Ovary (tissue), 9 donors: ENCODE results near the gene JUND. TPM values are rescaled to one million over a fixed set of nuclear protein-coding genes. Genes with fewer than 3 reads are reported as not detected.

Experiments
- DNase-seq, 5 donors: peaks; one replicate each; pipeline ENCODE4 v3.0.0-alpha.2; 2019 to 2020
- H3K27ac ChIP-seq, 2 donors: fragments of 200-600 bp; one replicate each; pipeline versions ENCODE4 v1.5.1 to v1.8.0; 2019 to 2022
- H3K27me3 ChIP-seq: fragments of 200-600 bp; one replicate; pipeline ENCODE4 v1.8.0; 2022
- H3K36me3 ChIP-seq: fragments of 200-600 bp; sonication (generic); one replicate; pipeline ENCODE4 v1.5.1; 2019
- H3K4me1 ChIP-seq: one replicate; pipeline ENCODE4 v1.8.1; 2013; ENCODE audit warnings: mild to moderate bottlenecking, moderate library complexity; ENCODE audit not compliant: insufficient read depth
- H3K4me3 ChIP-seq: fragments of 200-600 bp; sonication (generic); one replicate; pipeline ENCODE4 v1.5.1; 2017
- H3K9me3 ChIP-seq, 2 donors: fragments of 200-600 bp in 1 of 2; sonication (generic) in 1 of 2; one replicate each; pipeline versions ENCODE4 v1.5.1 to v1.8.1; 2013 to 2019; ENCODE audit warnings: mild to moderate bottlenecking in 1 of 2, moderate library complexity in 1 of 2
- EP300 ChIP-seq: sonication (generic); formaldehyde crosslinking; IDR thresholded peaks from one replicate; pipeline ENCODE4 v1.6.1; 2017; ENCODE audit warnings: antibody characterized with exemption
- POLR2A ChIP-seq: fragments of 450-650 bp; IDR thresholded peaks from one replicate; pipeline ENCODE4 v1.6.1; 2017; ENCODE audit warnings: antibody characterized with exemption, mild to moderate bottlenecking, moderate library complexity
- WGBS, 3 donors: extraction: QIAGEN DNeasy Blood & Tissue Kit in 1 of 3; methylation state at CpG; one replicate each; pipeline versions ENCODE4 v1.1.5 to v1.1.7; 2013 to 2017; 5-methylcytosine and 5-hydroxymethylcytosine counted together
- intact Hi-C, 4 donors: fragments of 100-400 bp; cut with DNase I; formaldehyde crosslinking; loops; one replicate each; pipeline versions ENCODE4 v1.11.0 to v1.15.1; 2022 to 2023
- polyA plus RNA-seq, 2 donors: library from polyadenylated mRNA; stranded (reverse); fragments of 200-250 nt in 1 of 2; fragments of 350-450 nt in 1 of 2; fragmentation: Illumina TruSeq in 1 of 2; extraction: RNeasy Lipid Tissue Mini Kit (QIAGEN cat#74804) in 1 of 2; gene quantifications; one replicate each; pipeline ENCODE4 v1.2.3, GENCODE V29; 2013 to 2014
- total RNA-seq, 7 donors: library from RNA; depleted of rRNA in 2 of 7; stranded (reverse); fragments of >200 nt in 2 of 7; fragmentation: NEBNext Ultra II Directional in 3 of 7; extraction: Animal tissue kit (Norgen Biotek cat#: 25700) in 3 of 7; gene quantifications; one replicate each; pipeline versions ENCODE4 v1.1.0 to v1.2.4, GENCODE V29; 2016 to 2023
- TF ChIP-seq, protein P1 (sequence below), 3 donors: fragments of 450-650 bp in 2 of 3; fragments of 200-600 bp in 1 of 3; IDR thresholded peaks; one replicate each; pipeline versions ENCODE4 v1.5.1 to v1.8.0; 2016 to 2022; ENCODE audit warnings: antibody characterized with exemption in 3 of 3, mild to moderate bottlenecking in 1 of 3
- donor health status: DM: no; HTN: no; CAD: no; lungs with moderate emphysema.
- donor health status: DM: no; HTN: no; CAD: no.
- donor health status: Bipolar disorder and iron deficiency.
- donor health status: DM: yes; HTN: yes; CAD: no.
- donor health status: DM: no; HTN: no; CAD: no.
- donor health status: DM: yes; HTN: yes; CAD: no.

Gene JUND
- total and polyA plus RNA-seq, 9 donors, result 95.2 to 1,260 (median 412) TPM

GRCh38 chr19:18317961-18318800 lies 36.8 kb upstream of the JUND start:
- Histone ChIP-seq H3K27ac (no peak overlapping the region), H3K36me3 (no peaks in the 10 kb centered on the region), H3K4me1 (peaks cover 5% of the 10 kb centered on the region), H3K4me3 (no peak overlapping the region), H3K9me3 (no peaks in the 10 kb centered on the region), H3K27me3 (no peaks in the 10 kb centered on the region)
- DNase-seq, result no peak
- TF ChIP-seq, protein P1, sequence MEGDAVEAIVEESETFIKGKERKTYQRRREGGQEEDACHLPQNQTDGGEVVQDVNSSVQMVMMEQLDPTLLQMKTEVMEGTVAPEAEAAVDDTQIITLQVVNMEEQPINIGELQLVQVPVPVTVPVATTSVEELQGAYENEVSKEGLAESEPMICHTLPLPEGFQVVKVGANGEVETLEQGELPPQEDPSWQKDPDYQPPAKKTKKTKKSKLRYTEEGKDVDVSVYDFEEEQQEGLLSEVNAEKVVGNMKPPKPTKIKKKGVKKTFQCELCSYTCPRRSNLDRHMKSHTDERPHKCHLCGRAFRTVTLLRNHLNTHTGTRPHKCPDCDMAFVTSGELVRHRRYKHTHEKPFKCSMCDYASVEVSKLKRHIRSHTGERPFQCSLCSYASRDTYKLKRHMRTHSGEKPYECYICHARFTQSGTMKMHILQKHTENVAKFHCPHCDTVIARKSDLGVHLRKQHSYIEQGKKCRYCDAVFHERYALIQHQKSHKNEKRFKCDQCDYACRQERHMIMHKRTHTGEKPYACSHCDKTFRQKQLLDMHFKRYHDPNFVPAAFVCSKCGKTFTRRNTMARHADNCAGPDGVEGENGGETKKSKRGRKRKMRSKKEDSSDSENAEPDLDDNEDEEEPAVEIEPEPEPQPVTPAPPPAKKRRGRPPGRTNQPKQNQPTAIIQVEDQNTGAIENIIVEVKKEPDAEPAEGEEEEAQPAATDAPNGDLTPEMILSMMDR (IDR thresholded peaks at IDR 0.05), result no peak
- TF ChIP-seq EP300 (no peak), POLR2A (no peak)
- WGBS, 3 donors, result 67 to 74% (median 68%) methylated on average over 15 to 18 of the region's 18 CpGs
- intact Hi-C loops, result no loop called here

DNA sequence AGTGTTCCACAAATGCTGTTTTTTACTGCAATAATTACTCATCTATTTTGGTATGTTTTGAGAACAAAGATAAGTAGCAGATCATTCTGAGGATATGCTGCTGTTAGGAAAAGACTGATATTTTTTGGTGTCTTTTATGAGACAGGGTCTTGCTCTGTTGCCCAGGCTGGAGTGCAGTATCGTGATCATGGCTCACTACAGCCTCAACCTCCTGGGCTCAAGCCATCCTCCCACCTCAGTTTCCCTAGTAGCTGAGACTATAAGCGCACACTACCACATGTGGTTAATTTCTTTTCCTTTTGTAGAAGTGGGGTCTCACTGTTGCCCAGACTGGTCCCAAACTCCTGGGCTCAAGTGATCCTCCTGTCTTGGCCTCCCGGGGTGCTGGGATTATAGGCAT lies 32.0 kb upstream of the JUND start:
- H3K9me3 ChIP-seq, result no peaks in the 10 kb centered on the region
- WGBS, 3 donors, result 83 to 89% (median 86%) methylated on average over 3 of the region's 3 CpGs
- no peak overlapping the region for H3K4me3 ChIP-seq
- intact Hi-C loops, result no loop called here
- H3K27ac ChIP-seq, result no peak overlapping the region
- DNase-seq, result no peak
- no peak for TF ChIP-seq EP300
- TF ChIP-seq, protein P1 (IDR thresholded peaks at IDR 0.05), result no peak
- no peaks in the 10 kb centered on the region for H3K36me3 ChIP-seq
- no peaks in the 10 kb centered on the region for H3K27me3 ChIP-seq
- no peaks in the 10 kb centered on the region for H3K4me1 ChIP-seq

DNA sequence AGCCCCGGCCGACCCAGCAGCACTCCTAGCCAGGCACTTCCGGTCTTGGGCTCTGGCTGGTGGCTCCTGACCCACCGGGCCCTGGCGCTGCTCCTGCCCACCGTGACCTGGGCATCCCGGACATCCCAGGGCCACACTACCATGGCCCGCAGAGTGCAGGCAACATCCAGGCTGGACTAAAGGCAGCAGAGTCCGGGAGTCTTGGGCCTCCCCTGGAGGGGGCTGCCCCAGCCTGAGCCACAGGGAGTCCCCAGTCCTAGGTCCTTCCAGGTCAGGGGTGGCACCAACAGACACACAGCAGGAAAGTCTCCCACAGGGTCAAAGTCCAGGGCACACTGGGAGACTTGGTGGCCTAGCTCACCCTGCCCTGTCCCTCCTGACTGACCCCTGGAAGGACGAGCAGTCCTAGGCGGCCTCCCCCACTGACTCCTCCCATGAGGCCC lies 30.7 kb upstream of the JUND start:
- Histone ChIP-seq H3K27me3 (no peaks in the 10 kb centered on the region), H3K27ac (no peak overlapping the region), H3K36me3 (no peaks in the 10 kb centered on the region), H3K4me3 (no peak overlapping the region), H3K9me3 (no peaks in the 10 kb centered on the region), H3K4me1 (peaks cover 5% of the 10 kb centered on the region)
- intact Hi-C loops, result no loop called here
- no peak for DNase-seq
- 78 to 83% (median 81%) methylated on average over 10 to 11 of the region's 11 CpGs for WGBS, 3 donors
- TF ChIP-seq EP300, result no peak
- TF ChIP-seq, protein P1 (IDR thresholded peaks at IDR 0.05), result no peak
- TF ChIP-seq POLR2A, result no peak

DNA sequence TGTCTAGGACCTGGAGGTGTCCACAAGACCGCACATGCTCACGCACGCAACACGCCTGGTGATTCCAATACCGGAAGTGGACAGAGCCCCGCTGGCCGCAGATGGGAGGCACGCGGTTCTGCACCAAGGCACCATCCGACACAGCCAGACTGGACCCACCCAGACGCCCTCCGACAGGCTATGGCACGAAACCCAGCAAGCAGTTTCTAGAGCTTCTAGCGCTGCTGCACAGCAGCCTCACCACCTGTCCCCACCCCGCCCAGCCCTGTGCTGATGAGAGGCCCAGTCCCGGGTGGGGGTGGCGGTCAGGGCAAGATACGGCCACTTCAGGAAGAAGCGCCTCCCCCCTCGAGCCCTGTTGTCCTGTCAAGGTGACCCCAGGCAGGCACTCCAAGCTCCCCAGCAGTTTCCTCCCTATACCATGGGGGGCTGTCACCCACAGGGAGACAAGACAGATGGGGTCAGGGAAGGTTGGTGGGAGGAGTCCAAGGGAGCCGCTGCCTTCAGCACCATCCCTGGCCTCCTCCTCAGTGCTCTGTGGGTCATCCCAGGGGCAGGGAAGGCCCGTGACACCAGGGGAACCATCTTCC lies 30.2 kb upstream of the JUND start:
- peaks cover 5% of the 10 kb centered on the region for H3K4me1 ChIP-seq
- H3K4me3 ChIP-seq, result no peak overlapping the region
- peak in 1 of 5 donors; percentile 36 for DNase-seq
- intact Hi-C loops, result no loop called here
- TF ChIP-seq EP300 (no peak), POLR2A (no peak)
- TF ChIP-seq, protein P1 (IDR thresholded peaks at IDR 0.05), result no peak
- 84 to 89% (median 85%) methylated on average over 22 of the region's 22 CpGs for WGBS, 3 donors
- no peaks in the 10 kb centered on the region for H3K36me3 ChIP-seq
- no peak overlapping the region for H3K27ac ChIP-seq
- no peaks in the 10 kb centered on the region for H3K9me3 ChIP-seq
- H3K27me3 ChIP-seq, result no peaks in the 10 kb centered on the region
